ENCODE results near the gene RPUSD2.

RPUSD2 gene

GRCh38 chr15:40534371-40534770, 34.7 kb upstream of the RPUSD2 start:
- no peak for TF ChIP-seq CTCF (IDR thresholded peaks at IDR 0.05)
- Histone ChIP-seq H3K27me3 (no peaks in the 10 kb centered on the region), H3K27ac (no peak overlapping the region), H3K4me3 (no peak overlapping the region), H3K4me1 (no peaks in the 10 kb centered on the region), H3K9me3 (no peaks in the 10 kb centered on the region), H3K36me3 (peaks cover 0 to 22% (median 16%) of the 10 kb centered on the region in 3 donors)
- intact Hi-C loops (cut with DNase I; ENCODE audit: low total_unique reads): no loop called here
- DNase-seq: no peak

GRCh38 chr15:40536501-40536900, 32.6 kb upstream of the RPUSD2 start:
- Histone ChIP-seq H3K9me3 (no peaks in the 10 kb centered on the region), H3K36me3 (peaks cover 0 to 22% (median 16%) of the 10 kb centered on the region in 3 donors), H3K27me3 (no peaks in the 10 kb centered on the region), H3K27ac (no peak overlapping the region), H3K4me1 (no peaks in the 10 kb centered on the region), H3K4me3 (no peak overlapping the region)
- no peak for DNase-seq
- intact Hi-C loops (cut with DNase I; ENCODE audit: low total_unique reads): no loop called here
- TF ChIP-seq CTCF (IDR thresholded peaks at IDR 0.05): no peak

- Histone ChIP-seq H3K4me3 (no peak overlapping the region), H3K27ac (no peak overlapping the region), H3K9me3 (no peaks in the 10 kb centered on the region), H3K27me3 (no peaks in the 10 kb centered on the region), H3K4me1 (no peaks in the 10 kb centered on the region), H3K36me3 (peaks cover 0 to 22% (median 16%) of the 10 kb centered on the region in 3 donors)
- DNase-seq: no peak
- TF ChIP-seq CTCF (IDR thresholded peaks at IDR 0.05): no peak
- intact Hi-C loops (cut with DNase I; ENCODE audit: low total_unique reads): no loop called here
These were observed 30.1 kb upstream of the RPUSD2 start for GRCh38 chr15:40538976-40539375.

- peaks cover 0 to 24% (median 13%) of the 10 kb centered on the region in 3 donors for H3K36me3 ChIP-seq
- DNase-seq: no peak
- TF ChIP-seq CTCF (IDR thresholded peaks at IDR 0.05): no peak
- no peaks in the 10 kb centered on the region for H3K4me1 ChIP-seq
- H3K27ac ChIP-seq: no peak overlapping the region
- intact Hi-C loops (cut with DNase I; ENCODE audit: low total_unique reads): no loop called here
- H3K9me3 ChIP-seq: no peaks in the 10 kb centered on the region
- H3K27me3 ChIP-seq: no peaks in the 10 kb centered on the region
- no peak overlapping the region for H3K4me3 ChIP-seq
These were observed 26.0 kb upstream of the RPUSD2 start for GRCh38 chr15:40543082-40543481.

- intact Hi-C loops (cut with DNase I; ENCODE audit: low total_unique reads): no loop called here
- TF ChIP-seq CTCF (IDR thresholded peaks at IDR 0.05): no peak
- Histone ChIP-seq H3K27me3 (no peaks in the 10 kb centered on the region), H3K36me3 (peaks cover 0 to 21% (median 15%) of the 10 kb centered on the region in 3 donors), H3K9me3 (no peaks in the 10 kb centered on the region), H3K27ac (no peak overlapping the region), H3K4me1 (no peaks in the 10 kb centered on the region), H3K4me3 (no peak overlapping the region)
- DNase-seq: no peak
These were observed 25.3 kb upstream of the RPUSD2 start for GRCh38 chr15:40543631-40544294.
